SK-N-SH treated with all-trans-retinoic acid at 6 μM for 48 hours (cell line): ENCODE results near the gene DIP2C.

ENCODE experiments used
- ESRRG ChIP-seq: fragments of 250-450 bp; sonication (Bioruptor Pico); IDR thresholded peaks from 2 replicates; pipeline ENCODE4 v1.6.1; 2021; ENCODE audit warnings: mild to moderate bottlenecking
- GLIS3 ChIP-seq: fragments of 250-450 bp; sonication (Bioruptor Pico); IDR thresholded peaks from 2 replicates; pipeline ENCODE4 v1.5.0; 2020; ENCODE audit warnings: mild to moderate bottlenecking, moderate library complexity
- RARB ChIP-seq: fragments of 250-450 bp; sonication (Bioruptor Pico); IDR thresholded peaks from 2 replicates; pipeline ENCODE4 v1.8.0; 2021; ENCODE audit warnings: mild to moderate bottlenecking, moderate library complexity
- TCF4 ChIP-seq: fragments of 250-450 bp; sonication (Bioruptor Pico); IDR thresholded peaks from 2 replicates; pipeline ENCODE4 v1.8.0; 2021; ENCODE audit warnings: mild to moderate bottlenecking, moderate library complexity, borderline replicate concordance
- TOX ChIP-seq: fragments of 250-450 bp; sonication (Bioruptor Pico); IDR thresholded peaks from 2 replicates; pipeline ENCODE4 v1.8.0; 2021; ENCODE audit warnings: mild to moderate bottlenecking, moderate library complexity, borderline replicate concordance
- ZNF565 ChIP-seq: fragments of 450-650 bp; formaldehyde crosslinking; conservative IDR thresholded peaks from 2 replicates; pipeline ENCODE4 v1.5.0; 2020; ENCODE audit warnings: low read depth, mild to moderate bottlenecking, moderate library complexity
- ZNF70 ChIP-seq: fragments of 450-650 bp; formaldehyde crosslinking; IDR thresholded peaks from 2 replicates; pipeline ENCODE4 v1.5.0; 2020; ENCODE audit warnings: mild to moderate bottlenecking, moderate library complexity
- TF ChIP-seq, protein P1 (sequence below): fragments of 250-450 bp; sonication (Bioruptor Pico); IDR thresholded peaks from 2 replicates; pipeline ENCODE4 v1.8.0; 2020; ENCODE audit warnings: mild to moderate bottlenecking, moderate library complexity, borderline replicate concordance

DNA sequence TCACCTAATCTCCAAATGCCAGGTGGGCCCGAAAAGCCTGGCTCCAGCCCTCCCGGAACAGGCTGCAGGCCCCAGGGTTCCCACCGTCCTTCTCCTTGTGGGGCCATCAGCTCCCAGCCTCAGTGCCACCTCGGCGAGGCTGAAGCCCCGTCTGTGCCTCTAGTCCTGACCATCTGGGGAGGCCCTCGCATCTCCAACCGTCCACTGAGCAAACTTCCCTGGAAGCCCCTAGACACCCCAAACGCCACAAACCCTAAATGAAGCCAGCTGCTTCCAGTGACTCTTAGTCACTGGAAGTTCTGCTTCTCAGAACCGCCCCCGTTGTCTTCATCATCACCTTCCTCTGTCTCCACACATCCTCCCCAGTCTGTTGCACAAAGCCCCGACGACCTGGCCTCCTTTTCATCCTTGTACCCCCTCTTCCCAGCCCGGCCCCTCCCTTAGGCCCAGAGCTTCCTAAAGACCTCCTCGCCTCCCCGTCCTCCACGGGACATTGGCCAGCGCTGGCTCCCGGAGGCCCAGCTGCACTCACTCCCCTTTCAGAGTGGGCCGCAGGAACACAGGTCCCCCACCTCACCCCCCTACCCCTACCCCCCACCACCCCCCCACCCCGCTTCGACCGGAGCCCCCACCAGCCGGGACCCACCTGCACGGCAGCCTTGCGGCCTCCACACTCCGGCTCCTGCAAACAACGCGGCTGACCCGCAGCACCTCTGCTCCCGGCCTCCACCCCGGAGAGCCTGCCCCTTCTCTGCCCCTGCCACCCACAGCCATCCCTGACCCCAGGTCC is 1.1 kb upstream of the DIP2C start:
- TF ChIP-seq RARB (CRISPR knock-in tag) (no peak), ZNF70 (CRISPR knock-in tag) (no peak), TOX (CRISPR knock-in tag) (no peak), ZNF565 (CRISPR knock-in tag) (no peak), ESRRG (CRISPR knock-in tag) (no peak), GLIS3 (CRISPR knock-in tag) (no peak), TCF4 (CRISPR knock-in tag) (no peak)
- TF ChIP-seq, protein P1, sequence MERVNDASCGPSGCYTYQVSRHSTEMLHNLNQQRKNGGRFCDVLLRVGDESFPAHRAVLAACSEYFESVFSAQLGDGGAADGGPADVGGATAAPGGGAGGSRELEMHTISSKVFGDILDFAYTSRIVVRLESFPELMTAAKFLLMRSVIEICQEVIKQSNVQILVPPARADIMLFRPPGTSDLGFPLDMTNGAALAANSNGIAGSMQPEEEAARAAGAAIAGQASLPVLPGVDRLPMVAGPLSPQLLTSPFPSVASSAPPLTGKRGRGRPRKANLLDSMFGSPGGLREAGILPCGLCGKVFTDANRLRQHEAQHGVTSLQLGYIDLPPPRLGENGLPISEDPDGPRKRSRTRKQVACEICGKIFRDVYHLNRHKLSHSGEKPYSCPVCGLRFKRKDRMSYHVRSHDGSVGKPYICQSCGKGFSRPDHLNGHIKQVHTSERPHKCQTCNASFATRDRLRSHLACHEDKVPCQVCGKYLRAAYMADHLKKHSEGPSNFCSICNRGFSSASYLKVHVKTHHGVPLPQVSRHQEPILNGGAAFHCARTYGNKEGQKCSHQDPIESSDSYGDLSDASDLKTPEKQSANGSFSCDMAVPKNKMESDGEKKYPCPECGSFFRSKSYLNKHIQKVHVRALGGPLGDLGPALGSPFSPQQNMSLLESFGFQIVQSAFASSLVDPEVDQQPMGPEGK (CRISPR knock-in tag) = no peak
